ENCODE results near the gene CD300LF. TPM values are rescaled to one million over a fixed set of nuclear protein-coding genes. Genes with fewer than 3 reads are reported as not detected.

CD300LF gene
- total RNA-seq, 1 experiment from 2014 or later = not detected

GRCh38 chr17:74723891-74724290, 11.2 kb upstream of the CD300LF start:
- intact Hi-C loops (cut with micrococcal nuclease) = no loop called here
- Histone ChIP-seq H3K9ac (ENCODE audit: low read length) (no peak overlapping the region), H3K79me2 (ENCODE audit: insufficient read depth, low read length) (no peaks in the 10 kb centered on the region), H3K9me3 (ENCODE audit: control insufficient read depth in 1 of 2, insufficient read depth in 1 of 2, low read depth in 1 of 2, low read length in 2 of 2) (peaks cover 0 to 4% of the 10 kb centered on the region in 2 experiments; a peak in 1 of 4 replicates), H3K36me3 (ENCODE audit: control insufficient read depth in 1 of 2, insufficient read depth in 2 of 2, low read length in 2 of 2) (no peaks in the 10 kb centered on the region), H3K4me3 (replicated peaks in 1 of 2; ENCODE audit: low read depth in 1 of 2, low read length in 2 of 2) (no peak overlapping the region), H3K27ac (ENCODE audit: low read depth, low read length) (no peak overlapping the region), H3K27me3 (ENCODE audit: insufficient read depth, low read length) (peaks cover 17% of the 10 kb centered on the region; the same call in 1 of the 2 replicates), H2AFZ (ENCODE audit: low read depth, low read length, poor library complexity, severe bottlenecking) (no peak overlapping the region), H3K4me2 (ENCODE audit: low read length) (no peak overlapping the region), H3K4me1 (ENCODE audit: control insufficient read depth in 1 of 2, insufficient read depth in 2 of 2, low read length in 2 of 2) (no peaks in the 10 kb centered on the region), H3K9me2 (ENCODE audit: insufficient read depth) (no peaks in the 10 kb centered on the region), H4K20me1 (ENCODE audit: insufficient read depth) (no peaks in the 10 kb centered on the region)
- ChIA-PET RAD21 (ENCODE audit: low non-redundant PET in 1 of 2, low total read pairs in 2 of 2, uncharacterized antibody in 2 of 2, unreplicated experiment in 2 of 2) (no interaction called here), CTCF (interaction anchor here (1.2 to 1.3 kb wide), 2 partner anchors 20 to 67 kb away, joined by 3 read pairs; no protein-coding TSS in a partner anchor), POLR2A (no interaction called here)
- TF ChIP-seq RAD21 (IDR thresholded peaks at IDR 0.05; ENCODE audit: low read depth) (no peak), SIN3A (IDR thresholded peaks at IDR 0.05; ENCODE audit: low read depth) (no peak), JUND (IDR thresholded peaks at IDR 0.05) (no peak)
- DNase-seq (ENCODE audit: low read depth, low spot score) = no peak
- BruUV-seq (replicated peaks) = no TSS peak
- no peak for ATAC-seq

GRCh38 chr17:74722782-74723181, 10.1 kb upstream of the CD300LF start:
- Histone ChIP-seq H3K4me3 (replicated peaks in 1 of 2; ENCODE audit: low read depth in 1 of 2, low read length in 2 of 2) (no peak overlapping the region), H3K9me2 (ENCODE audit: insufficient read depth) (no peaks in the 10 kb centered on the region), H3K4me2 (ENCODE audit: low read length) (no peak overlapping the region), H3K27me3 (ENCODE audit: insufficient read depth, low read length) (peaks cover 17% of the 10 kb centered on the region; the same call in 1 of the 2 replicates), H3K36me3 (ENCODE audit: control insufficient read depth in 1 of 2, insufficient read depth in 2 of 2, low read length in 2 of 2) (no peaks in the 10 kb centered on the region), H4K20me1 (ENCODE audit: insufficient read depth) (no peaks in the 10 kb centered on the region), H2AFZ (ENCODE audit: low read depth, low read length, poor library complexity, severe bottlenecking) (no peak overlapping the region), H3K4me1 (ENCODE audit: control insufficient read depth in 1 of 2, insufficient read depth in 2 of 2, low read length in 2 of 2) (no peaks in the 10 kb centered on the region), H3K9ac (ENCODE audit: low read length) (no peak overlapping the region), H3K9me3 (ENCODE audit: control insufficient read depth in 1 of 2, insufficient read depth in 1 of 2, low read depth in 1 of 2, low read length in 2 of 2) (no peaks in the 10 kb centered on the region), H3K79me2 (ENCODE audit: insufficient read depth, low read length) (no peaks in the 10 kb centered on the region), H3K27ac (ENCODE audit: low read depth, low read length) (no peak overlapping the region)
- ATAC-seq (no peak), DNase-seq (ENCODE audit: low read depth, low spot score) (no peak)
- CTCF ChIA-PET = interaction anchor here (1.2 kb wide), 1 partner anchor 66 kb away, joined by 3 read pairs; no protein-coding TSS in a partner anchor
- POLR2A ChIA-PET = interaction anchor here (1.0 kb wide), 1 partner anchor 14 kb away, joined by 3 read pairs; no protein-coding TSS in a partner anchor
- RAD21 ChIA-PET (ENCODE audit: low non-redundant PET in 1 of 2, low total read pairs in 2 of 2, uncharacterized antibody in 2 of 2, unreplicated experiment in 2 of 2) = no interaction called here
- BruUV-seq (replicated peaks) = no TSS peak
- intact Hi-C loops (cut with micrococcal nuclease) = no loop called here
- TF ChIP-seq ZNF274 (IDR thresholded peaks at IDR 0.05; ENCODE audit: low read depth, low read length) = no peak
- TF ChIP-seq EZH2 (IDR thresholded peaks at IDR 0.05) = no peak
- no peak for TF ChIP-seq EZH2phosphoT487 (IDR thresholded peaks at IDR 0.05; ENCODE audit: borderline replicate concordance)
- TF ChIP-seq ELF1 (IDR thresholded peaks at IDR 0.05; ENCODE audit: borderline replicate concordance, low read depth) = no peak
- no peak for TF ChIP-seq ZFX (IDR thresholded peaks at IDR 0.05)
- no peak for TF ChIP-seq POLR2A (IDR thresholded peaks at IDR 0.05; ENCODE audit: borderline replicate concordance, extremely low read depth, insufficient read depth, insufficient read length)
- no peak for TF ChIP-seq REST (IDR thresholded peaks at IDR 0.05; ENCODE audit: low read depth)
- TF ChIP-seq CTCF (IDR thresholded peaks at IDR 0.05 in 2 of 3, conservative IDR thresholded peaks at IDR 0.05 in 1 of 3; ENCODE audit: borderline replicate concordance in 1 of 3, insufficient read depth in 1 of 3, low read depth in 2 of 3, low read length in 2 of 3) = no peak
- TF ChIP-seq SP1 (IDR thresholded peaks at IDR 0.05; ENCODE audit: low read depth) = no peak
- no peak for TF ChIP-seq SIN3A (IDR thresholded peaks at IDR 0.05; ENCODE audit: low read depth)
- TF ChIP-seq ZBTB33 (IDR thresholded peaks at IDR 0.05; ENCODE audit: extremely low read depth, insufficient replicate concordance, low read length) = no peak
- no peak for TF ChIP-seq CBX3 (IDR thresholded peaks at IDR 0.05; ENCODE audit: low read depth)
